ENCODE results near the gene EXOSC3. TPM values are rescaled to one million over a fixed set of nuclear protein-coding genes. Genes with fewer than 3 reads are reported as not detected.
"Not testable (repeated sequence)": the region's sequence is repeated elsewhere in the genome, so short reads cannot be mapped to it uniquely, and the experiment has no call there.

EXOSC3 gene
- polyA plus RNA-seq (24.8 to 48.8 TPM (median 37.1 TPM) in 3 replicates), polyA minus RNA-seq (10.2 to 25.3 TPM (median 11.0 TPM) in 3 replicates)
- 50.4 TPM for polyA plus RNA-seq (2011; ENCODE audit: low read depth)
- polyA plus RNA-seq (2011; cell fraction: cytosol; rRNA removed) = 35.0 and 36.5 TPM in 2 replicates
- 32.3 and 41.6 TPM in 2 replicates for polyA plus RNA-seq (2011; cell fraction: nucleus; rRNA removed)
- 22.1 and 41.3 TPM in 2 replicates for polyA plus RNA-seq (2012; ENCODE audit: low replicate concordance)
- 43.4 TPM for polyA minus RNA-seq (2011; cell fraction: cytosol; rRNA and poly(A)+ RNA removed)
- polyA minus RNA-seq (2011; cell fraction: nucleus; rRNA and poly(A)+ RNA removed) = 9.5 and 11.3 TPM in 2 replicates

DNA sequence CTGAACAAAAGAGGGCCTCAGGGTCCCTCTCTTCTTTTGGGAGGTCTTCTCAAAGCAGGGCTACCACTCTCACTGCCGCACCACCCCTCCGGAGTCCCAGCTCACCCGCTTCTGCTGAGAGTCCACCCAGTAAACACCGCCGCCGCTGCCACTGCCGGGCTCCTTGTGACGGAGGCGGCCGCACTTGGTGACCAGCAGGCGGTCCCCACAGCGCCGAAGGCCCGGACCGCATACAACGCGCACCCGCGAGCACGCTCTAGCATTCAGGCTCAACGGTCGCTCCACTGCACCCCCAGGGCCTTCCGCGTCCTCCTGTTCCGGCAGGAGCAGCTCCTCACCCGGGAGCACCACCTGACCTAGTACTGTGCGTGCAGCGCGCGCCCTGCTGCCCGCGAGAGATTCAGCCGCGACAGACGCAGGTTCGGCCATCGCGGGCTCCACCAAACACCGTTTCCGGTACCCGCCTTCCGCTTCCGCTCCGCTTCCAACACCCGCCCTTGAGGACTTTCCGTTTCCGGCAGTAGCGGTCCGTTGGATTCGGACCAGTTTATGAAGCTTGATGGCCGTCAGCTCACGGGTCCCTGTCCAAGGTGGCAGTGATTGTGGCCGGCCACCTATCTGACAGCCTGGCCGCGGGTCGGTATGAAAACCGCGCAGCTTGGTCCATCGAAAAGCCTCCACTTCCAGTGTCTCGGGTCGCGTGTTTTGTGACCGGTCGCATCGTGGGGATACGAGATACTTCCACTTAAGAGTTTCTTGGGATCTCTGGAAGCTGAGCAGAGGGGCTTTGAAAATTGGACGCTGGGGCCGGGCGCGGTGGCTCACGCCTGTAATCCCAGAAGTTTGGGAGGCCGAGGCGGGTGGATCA is at the start of gene EXOSC3:
Gene EXOSC3 (minus strand): TSS at position 449 of the 868 bp plus-strand sequence. CDS start 20 bp downstream, at position 429.
- dilution Hi-C loops (cut with MboI; ENCODE audit: extremely low pct_ligation_motif_present, low sequenced_read_pairs) = no loop called here

DNA sequence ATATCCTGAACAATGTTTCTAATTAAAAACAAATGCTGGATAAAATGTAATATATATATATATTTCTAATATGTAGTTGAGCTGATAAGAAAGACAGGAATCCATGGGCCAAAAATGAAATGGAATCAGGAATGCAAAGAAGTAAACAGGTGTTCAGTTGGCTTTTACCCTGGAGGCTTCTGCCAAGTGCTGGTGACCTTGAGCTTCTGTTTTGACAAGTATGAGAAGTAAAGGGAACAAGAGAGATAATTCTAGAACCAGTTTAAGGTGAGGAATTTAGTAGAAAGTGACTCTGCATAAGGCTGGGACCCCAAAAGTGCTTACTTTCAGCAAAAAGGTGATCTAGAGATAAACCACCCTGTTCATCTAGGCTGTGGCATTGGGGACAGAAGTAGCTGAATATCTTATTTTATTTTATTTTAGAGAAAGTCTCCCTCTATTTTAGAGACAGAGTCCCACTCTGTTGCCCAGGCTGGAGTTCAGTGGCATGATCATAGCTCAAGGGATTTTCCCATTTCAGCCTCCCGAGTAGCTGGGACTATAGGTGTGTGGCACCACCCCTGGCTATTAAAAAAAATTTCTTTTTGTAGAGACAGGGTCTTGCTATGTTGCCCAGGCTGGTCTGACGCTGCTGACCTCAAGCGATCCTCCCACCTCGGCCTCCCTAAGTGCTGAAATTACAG is 42.8 kb upstream of the EXOSC3 start:
- FAIRE-seq (no peak), DNase-seq (ENCODE audit: low read depth, low spot score) (no peak)
- no peak overlapping the region for H2AFZ ChIP-seq (ENCODE audit: control insufficient read depth, low read length)
- no peaks in the 10 kb centered on the region for H3K4me1 ChIP-seq (ENCODE audit: control insufficient read depth, extremely low read depth, insufficient read depth, low read length)
- H3K4me2 ChIP-seq (ENCODE audit: control insufficient read depth, extremely low read depth, insufficient read depth, low read depth, low read length) = no peak overlapping the region
- no peaks in the 10 kb centered on the region for H3K9me3 ChIP-seq (ENCODE audit: control insufficient read depth, low read depth, low read length)
- dilution Hi-C loops (cut with MboI; ENCODE audit: extremely low pct_ligation_motif_present, low sequenced_read_pairs) = no loop called here
- H3K79me2 ChIP-seq (ENCODE audit: control insufficient read depth, insufficient read depth, low read length) = peaks cover 2% of the 10 kb centered on the region
- no peaks in the 10 kb centered on the region for H3K9me1 ChIP-seq (ENCODE audit: control insufficient read depth, extremely low read depth, insufficient read depth, low read length)
- no peak overlapping the region for H3K4me3 ChIP-seq (ENCODE audit: control insufficient read depth in 2 of 3, extremely low read depth in 1 of 3, insufficient read depth in 2 of 3, low read depth in 1 of 3, low read length in 3 of 3)
- no peak overlapping the region for H3K9ac ChIP-seq (ENCODE audit: control insufficient read depth, extremely low read depth, insufficient read depth, low read length)
- TF ChIP-seq, protein P1, sequence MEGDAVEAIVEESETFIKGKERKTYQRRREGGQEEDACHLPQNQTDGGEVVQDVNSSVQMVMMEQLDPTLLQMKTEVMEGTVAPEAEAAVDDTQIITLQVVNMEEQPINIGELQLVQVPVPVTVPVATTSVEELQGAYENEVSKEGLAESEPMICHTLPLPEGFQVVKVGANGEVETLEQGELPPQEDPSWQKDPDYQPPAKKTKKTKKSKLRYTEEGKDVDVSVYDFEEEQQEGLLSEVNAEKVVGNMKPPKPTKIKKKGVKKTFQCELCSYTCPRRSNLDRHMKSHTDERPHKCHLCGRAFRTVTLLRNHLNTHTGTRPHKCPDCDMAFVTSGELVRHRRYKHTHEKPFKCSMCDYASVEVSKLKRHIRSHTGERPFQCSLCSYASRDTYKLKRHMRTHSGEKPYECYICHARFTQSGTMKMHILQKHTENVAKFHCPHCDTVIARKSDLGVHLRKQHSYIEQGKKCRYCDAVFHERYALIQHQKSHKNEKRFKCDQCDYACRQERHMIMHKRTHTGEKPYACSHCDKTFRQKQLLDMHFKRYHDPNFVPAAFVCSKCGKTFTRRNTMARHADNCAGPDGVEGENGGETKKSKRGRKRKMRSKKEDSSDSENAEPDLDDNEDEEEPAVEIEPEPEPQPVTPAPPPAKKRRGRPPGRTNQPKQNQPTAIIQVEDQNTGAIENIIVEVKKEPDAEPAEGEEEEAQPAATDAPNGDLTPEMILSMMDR (optimal IDR thresholded peaks at IDR 0.05 in 1 of 3, IDR thresholded peaks at IDR 0.05 in 1 of 3, conservative IDR thresholded peaks at IDR 0.05 in 1 of 3; ENCODE audit: extremely low read depth in 1 of 3, insufficient read depth in 2 of 3, low read length in 3 of 3) = no peak
- TF ChIP-seq EZH2 (IDR thresholded peaks at IDR 0.05; ENCODE audit: low read length) = no peak
- H4K20me1 ChIP-seq (ENCODE audit: control insufficient read depth, extremely low read depth, insufficient read depth, low read length) = peaks cover under 1% of the 10 kb centered on the region
- H3K27me3 ChIP-seq (ENCODE audit: control insufficient read depth, extremely low read depth, insufficient read depth, low read length) = no peaks in the 10 kb centered on the region
- H3K27ac ChIP-seq (ENCODE audit: control insufficient read depth, insufficient read depth, low read length) = no peak overlapping the region
- peaks cover 5 to 6% of the 10 kb centered on the region in 2 experiments for H3K36me3 ChIP-seq (ENCODE audit: control insufficient read depth in 2 of 2, extremely low read depth in 1 of 2, insufficient read depth in 2 of 2, low read length in 2 of 2)

More for the DNA sequence above, at the start of gene EXOSC3:
- no peaks in the 10 kb centered on the region for H3K27me3 ChIP-seq (ENCODE audit: control insufficient read depth, extremely low read depth, insufficient read depth, low read length)
- peak within 1 kb of the TSS; percentile 71 to 92 (median 76) for H3K4me3 ChIP-seq (ENCODE audit: control insufficient read depth in 2 of 3, extremely low read depth in 1 of 3, insufficient read depth in 2 of 3, low read depth in 1 of 3, low read length in 3 of 3)
- H3K4me1 ChIP-seq (ENCODE audit: control insufficient read depth, extremely low read depth, insufficient read depth, low read length) = peaks cover 12% of the 10 kb centered on the region
- H3K79me2 ChIP-seq (ENCODE audit: control insufficient read depth, insufficient read depth, low read length) = peaks cover 40% of the 10 kb centered on the region
- H2AFZ ChIP-seq (ENCODE audit: control insufficient read depth, low read length) = peak within 1 kb of the TSS; percentile 98
- no peaks in the 10 kb centered on the region for H3K9me1 ChIP-seq (ENCODE audit: control insufficient read depth, extremely low read depth, insufficient read depth, low read length)
- H3K36me3 ChIP-seq (ENCODE audit: control insufficient read depth in 2 of 2, extremely low read depth in 1 of 2, insufficient read depth in 2 of 2, low read length in 2 of 2) = peaks cover 14 to 24% of the 10 kb centered on the region in 2 experiments
- H4K20me1 ChIP-seq (ENCODE audit: control insufficient read depth, extremely low read depth, insufficient read depth, low read length) = peaks cover 6% of the 10 kb centered on the region
- H3K9ac ChIP-seq (ENCODE audit: control insufficient read depth, extremely low read depth, insufficient read depth, low read length) = peak within 1 kb of the TSS; percentile 82
- TF ChIP-seq EZH2 (IDR thresholded peaks at IDR 0.05; ENCODE audit: low read length) = no peak
- TF ChIP-seq, protein P1 (optimal IDR thresholded peaks at IDR 0.05 in 1 of 3, IDR thresholded peaks at IDR 0.05 in 1 of 3, conservative IDR thresholded peaks at IDR 0.05 in 1 of 3; ENCODE audit: extremely low read depth in 1 of 3, insufficient read depth in 2 of 3, low read length in 3 of 3) = peak in 1 of 3 experiments; percentile 17
- H3K9me3 ChIP-seq (ENCODE audit: control insufficient read depth, low read depth, low read length) = no peaks in the 10 kb centered on the region
- DNase-seq (ENCODE audit: low read depth, low spot score) = peak; percentile 28
- FAIRE-seq = peak; percentile 64
- peak within 1 kb of the TSS; percentile 69 for H3K27ac ChIP-seq (ENCODE audit: control insufficient read depth, insufficient read depth, low read length)
- H3K4me2 ChIP-seq (ENCODE audit: control insufficient read depth, extremely low read depth, insufficient read depth, low read depth, low read length) = peak within 1 kb of the TSS; percentile 94

DNA sequence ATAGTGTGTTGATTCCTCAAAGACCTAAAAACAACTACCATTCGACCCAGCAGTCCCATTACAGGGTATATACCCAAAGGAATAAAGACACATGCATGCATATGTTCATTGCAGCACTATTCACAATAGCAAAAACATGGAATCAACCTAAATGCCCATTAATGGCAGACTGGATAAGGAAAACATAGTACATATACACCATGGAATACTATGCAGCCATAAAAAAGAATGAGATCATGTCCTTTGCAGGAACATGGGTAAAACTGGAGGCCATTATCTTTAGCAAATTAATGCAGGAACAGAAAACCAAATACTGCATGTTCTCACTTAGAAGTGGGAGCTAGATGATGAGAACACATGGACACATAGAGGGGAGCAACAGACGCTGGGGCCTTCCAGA is 40.3 kb upstream of the EXOSC3 start:
- H2AFZ ChIP-seq (ENCODE audit: control insufficient read depth, low read length); H3K79me2 ChIP-seq (ENCODE audit: control insufficient read depth, insufficient read depth, low read length); H3K4me1 ChIP-seq (ENCODE audit: control insufficient read depth, extremely low read depth, insufficient read depth, low read length); H3K36me3 ChIP-seq (ENCODE audit: control insufficient read depth in 2 of 2, extremely low read depth in 1 of 2, insufficient read depth in 2 of 2, low read length in 2 of 2); H3K9ac ChIP-seq (ENCODE audit: control insufficient read depth, extremely low read depth, insufficient read depth, low read length); H3K4me2 ChIP-seq (ENCODE audit: control insufficient read depth, extremely low read depth, insufficient read depth, low read depth, low read length); H3K4me3 ChIP-seq (ENCODE audit: control insufficient read depth in 2 of 3, extremely low read depth in 1 of 3, insufficient read depth in 2 of 3, low read depth in 1 of 3, low read length in 3 of 3); H3K9me1 ChIP-seq (ENCODE audit: control insufficient read depth, extremely low read depth, insufficient read depth, low read length); DNase-seq (ENCODE audit: low read depth, low spot score); FAIRE-seq; dilution Hi-C loops (cut with MboI; ENCODE audit: extremely low pct_ligation_motif_present, low sequenced_read_pairs); H4K20me1 ChIP-seq (ENCODE audit: control insufficient read depth, extremely low read depth, insufficient read depth, low read length); H3K27ac ChIP-seq (ENCODE audit: control insufficient read depth, insufficient read depth, low read length); H3K27me3 ChIP-seq (ENCODE audit: control insufficient read depth, extremely low read depth, insufficient read depth, low read length); H3K9me3 ChIP-seq (ENCODE audit: control insufficient read depth, low read depth, low read length): not testable (repeated sequence)

Data from keratinocyte (primary cell).